Renal cortical epithelial cell (primary cell): Measurements from ENCODE around the gene IQCK. TPM values are rescaled to one million over a fixed set of nuclear protein-coding genes. Genes with fewer than 3 reads are reported as not detected.

ENCODE experiments used
- DNase-seq: peaks from one replicate; pipeline ENCODE4 v3.0.0-alpha.2; 2011; ENCODE audit warnings: low read depth
- total RNA-seq: library from RNA; depleted of rRNA; stranded (reverse); fragments of >200 nt; gene quantifications from 2 replicates; pipeline ENCODE4 v1.2.3, GENCODE V29; 2014

The IQCK gene
- total RNA-seq, 1 donor from 2014 or later, result 37.1 TPM

DNA sequence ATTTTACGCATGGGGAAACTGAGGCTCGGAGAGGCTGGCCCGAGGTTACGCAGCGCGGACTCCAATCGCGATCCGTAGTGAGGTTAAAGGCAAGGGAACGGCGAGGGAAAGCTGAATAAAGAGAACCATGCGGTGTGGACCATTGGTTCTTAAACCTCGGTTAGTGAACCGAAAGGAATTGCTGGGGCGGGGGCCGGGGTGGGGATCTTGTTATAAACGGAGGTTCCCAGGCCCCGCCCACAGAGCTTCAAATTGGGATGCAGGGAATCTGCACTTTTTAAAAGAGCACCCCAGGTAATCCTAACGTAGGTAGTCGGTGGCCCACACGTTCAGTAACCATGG lies 524 bp downstream of the IQCK start:
- DNase-seq, result no peak

GRCh38 chr16:19722269-19722952 lies 4.3 kb downstream of the IQCK start:
- no peak for DNase-seq

DNA sequence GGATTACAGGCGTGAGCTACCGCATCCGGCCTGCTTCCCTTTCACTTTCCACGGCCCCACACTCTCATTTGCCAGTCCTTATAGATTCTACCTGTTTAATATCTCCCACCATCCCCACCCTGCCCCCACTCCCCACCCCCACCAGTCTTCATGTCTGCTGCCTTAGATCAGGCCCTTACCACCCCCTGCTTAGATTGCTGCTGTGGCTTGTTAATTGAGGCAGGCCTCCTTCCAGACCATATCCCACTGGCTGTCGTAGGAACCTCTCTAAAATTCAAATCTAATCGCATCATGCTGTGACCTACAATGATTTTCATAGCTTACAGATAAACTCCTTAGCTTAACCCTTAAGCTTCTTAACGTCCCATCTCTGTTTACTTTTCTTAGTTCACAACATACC lies 4.9 kb downstream of the IQCK start:
- DNase-seq, result no peak

DNA sequence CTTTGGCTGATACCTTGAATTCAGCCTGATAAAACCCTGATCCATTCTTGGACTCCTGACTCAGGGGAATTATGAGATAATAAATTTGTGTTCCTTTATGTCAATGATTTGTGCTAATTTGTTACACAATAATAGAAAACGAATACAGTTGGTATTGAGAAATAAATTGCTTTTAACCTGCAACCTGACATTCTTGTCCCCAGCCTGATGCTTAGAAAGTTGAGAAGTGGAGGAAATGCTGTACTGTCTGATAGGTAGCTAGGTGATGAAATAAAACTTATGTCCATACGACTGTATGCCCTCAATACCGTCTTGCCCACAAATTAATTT lies 10.5 kb downstream of the IQCK start:
- DNase-seq, result no peak

DNA sequence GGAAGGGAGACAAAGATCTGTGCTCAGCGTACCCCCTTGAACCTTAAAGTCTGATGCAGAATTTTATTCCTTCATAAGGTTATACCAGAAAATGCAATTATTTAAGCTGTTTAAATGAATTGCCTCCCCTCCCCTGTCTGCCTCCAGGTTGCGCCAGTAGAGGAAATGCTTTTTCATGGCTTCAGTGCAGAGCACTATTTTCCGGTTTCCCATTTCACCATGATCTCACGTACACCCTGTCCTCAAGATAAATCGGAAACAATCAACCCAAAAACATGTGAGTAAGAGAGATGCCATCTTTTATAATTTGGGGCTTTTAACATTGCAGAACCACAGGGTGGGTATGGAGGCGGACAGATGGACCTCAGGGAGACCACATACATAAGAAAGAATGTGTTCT lies 15.5 kb downstream of the IQCK start:
- no peak for DNase-seq

GRCh38 chr16:19735074-19735867 lies 17.2 kb downstream of the IQCK start:
- DNase-seq, result no peak

GRCh38 chr16:19737306-19738038 lies 19.4 kb downstream of the IQCK start:
- no peak for DNase-seq

- no peak for DNase-seq
These were observed 23.3 kb downstream of the IQCK start for GRCh38 chr16:19741354-19741753.

DNA sequence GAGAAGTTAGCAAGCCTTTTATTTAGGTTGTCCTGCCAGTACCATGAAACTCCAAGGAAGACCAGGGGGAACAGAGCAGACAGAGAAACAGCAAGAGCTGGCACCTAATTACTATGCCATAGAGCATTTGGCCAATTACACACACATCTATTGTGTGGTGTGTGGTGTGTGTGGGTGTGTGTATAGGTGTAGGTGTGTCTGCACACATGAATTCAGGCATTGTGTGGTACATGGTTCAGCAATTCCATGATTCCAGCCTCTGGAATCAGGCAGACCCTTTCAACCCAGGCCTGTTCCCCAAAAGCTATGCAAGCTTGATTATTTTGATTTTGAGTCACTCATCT lies 25.7 kb downstream of the IQCK start:
- no peak for DNase-seq

DNA sequence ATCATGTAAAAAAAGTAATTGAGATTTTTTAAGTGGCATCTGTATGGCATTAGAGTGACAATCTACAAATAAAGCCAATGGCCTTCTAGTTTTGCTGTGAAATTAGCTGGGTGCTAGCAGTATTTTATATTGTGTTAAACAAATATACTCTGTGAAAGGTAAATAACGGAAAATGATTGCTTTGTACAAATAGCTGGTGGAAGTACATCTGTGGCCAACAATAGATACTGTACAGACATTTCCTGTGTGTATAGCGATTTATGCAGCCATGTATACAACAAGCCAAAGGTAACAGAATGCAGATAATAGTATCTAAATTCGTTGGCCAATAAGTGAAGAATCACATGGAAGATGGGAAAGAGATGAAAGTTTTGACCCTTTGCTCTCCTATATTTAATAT lies 26.6 kb downstream of the IQCK start:
- DNase-seq, result no peak

DNA sequence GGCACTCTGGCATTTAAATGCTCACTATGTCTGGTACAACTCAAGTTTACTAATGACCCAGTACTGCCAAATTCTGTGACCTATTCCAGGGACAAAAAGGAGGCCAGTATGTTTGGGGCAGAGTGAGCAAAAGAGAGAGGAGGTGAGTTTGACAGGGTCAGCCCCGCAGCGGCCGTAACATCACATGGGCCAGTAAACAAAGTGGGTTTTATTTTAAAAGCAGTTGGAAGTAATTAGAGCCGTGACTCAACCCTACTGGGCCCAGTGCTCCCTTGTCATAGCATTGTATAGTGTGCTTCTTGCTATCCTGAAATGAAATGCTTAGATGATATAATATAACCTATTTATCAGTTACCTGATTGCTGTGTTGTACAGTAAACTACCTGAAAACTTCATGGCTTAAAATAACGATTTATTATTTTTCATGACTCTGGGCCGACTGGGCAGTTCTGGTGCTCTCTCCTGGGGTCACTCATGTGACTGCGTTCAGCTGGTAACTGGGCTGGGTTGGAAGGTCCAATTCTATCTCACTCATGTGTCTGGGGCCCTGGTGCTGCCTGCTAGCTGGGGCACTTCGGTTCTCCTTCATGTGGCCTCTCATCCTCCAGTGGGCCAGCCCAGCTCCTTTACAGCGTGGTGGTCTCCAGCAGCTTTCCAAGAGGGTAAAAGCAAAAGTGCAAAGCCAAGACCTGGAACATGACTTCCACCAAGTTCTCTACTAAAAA lies 27.4 kb downstream of the IQCK start:
- no peak for DNase-seq

- DNase-seq, result no peak
These were observed 28.5 kb downstream of the IQCK start for GRCh38 chr16:19746561-19746960.

GRCh38 chr16:19748389-19749168 lies 30.5 kb downstream of the IQCK start:
- peak; percentile 29 for DNase-seq

DNA sequence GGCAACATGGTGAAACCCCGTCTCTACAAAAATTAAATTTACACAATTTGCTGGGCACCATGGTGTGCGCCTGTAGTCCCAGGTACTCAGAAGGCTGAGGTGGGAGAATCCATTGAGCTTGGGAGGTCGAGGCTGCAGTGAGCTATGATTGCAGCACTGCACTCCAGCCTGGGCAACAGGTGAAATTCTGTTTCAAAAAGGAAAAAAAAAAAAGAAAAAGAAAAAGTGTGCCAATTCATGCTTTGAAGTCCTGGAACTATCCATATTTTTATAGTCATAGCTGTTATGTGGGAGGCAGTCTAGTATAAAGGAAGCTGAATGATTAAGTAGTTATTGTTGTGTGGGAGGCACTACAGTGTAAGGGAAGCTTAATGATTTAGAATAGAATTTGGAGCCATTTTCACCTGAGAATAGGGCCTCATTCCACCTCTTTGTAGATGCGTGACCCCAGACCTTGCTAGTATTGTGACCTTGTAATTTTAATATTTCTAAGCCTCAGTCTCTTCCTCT lies 31.6 kb downstream of the IQCK start:
- DNase-seq, result no peak

DNA sequence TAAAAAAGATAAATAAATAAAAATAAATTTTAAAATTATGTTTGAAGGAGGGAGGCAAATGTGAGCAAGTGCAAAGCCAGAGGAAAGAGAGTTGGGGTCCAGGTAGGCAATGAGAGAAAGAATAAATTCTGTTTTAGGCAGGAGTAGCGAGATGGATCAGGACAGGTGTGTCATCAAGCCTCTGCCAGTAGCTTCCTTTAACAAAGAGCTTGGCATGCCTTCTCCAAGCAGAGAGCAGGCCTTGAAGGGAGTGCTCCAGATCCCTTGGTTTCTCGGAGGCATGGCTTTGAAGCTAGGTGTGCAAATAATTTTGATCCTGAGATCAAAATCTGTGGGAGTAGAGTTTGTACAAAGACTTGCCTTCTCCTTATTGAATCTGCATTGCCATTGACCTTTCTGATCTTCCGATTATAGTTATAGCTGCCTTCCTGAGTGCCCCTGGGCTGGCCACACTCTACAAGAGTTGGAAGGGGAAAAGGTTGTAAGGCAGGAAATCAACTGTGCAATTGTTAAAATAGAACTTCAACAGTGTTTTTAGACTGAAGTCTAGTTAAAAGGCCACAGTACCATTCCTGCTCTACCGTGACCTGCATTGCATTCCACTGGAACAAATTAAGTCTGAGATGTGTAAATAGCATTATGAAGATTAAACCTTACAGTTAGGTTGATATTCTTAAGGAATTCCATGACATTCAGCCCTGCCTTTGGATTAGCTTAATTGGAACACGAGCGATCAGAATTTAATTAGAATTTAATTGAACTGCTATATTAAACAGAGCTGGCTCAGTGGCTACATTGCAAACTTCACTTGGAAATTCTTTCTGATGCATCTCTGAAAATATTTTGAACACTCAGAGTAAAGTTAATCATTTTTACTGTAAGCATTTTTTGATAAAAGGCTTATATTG lies 33.7 kb downstream of the IQCK start:
- DNase-seq, result peak; percentile 17

GRCh38 chr16:19753815-19754643 lies 36.0 kb downstream of the IQCK start:
- no peak for DNase-seq

GRCh38 chr16:19754644-19755036 lies 36.6 kb downstream of the IQCK start:
- no peak for DNase-seq

DNA sequence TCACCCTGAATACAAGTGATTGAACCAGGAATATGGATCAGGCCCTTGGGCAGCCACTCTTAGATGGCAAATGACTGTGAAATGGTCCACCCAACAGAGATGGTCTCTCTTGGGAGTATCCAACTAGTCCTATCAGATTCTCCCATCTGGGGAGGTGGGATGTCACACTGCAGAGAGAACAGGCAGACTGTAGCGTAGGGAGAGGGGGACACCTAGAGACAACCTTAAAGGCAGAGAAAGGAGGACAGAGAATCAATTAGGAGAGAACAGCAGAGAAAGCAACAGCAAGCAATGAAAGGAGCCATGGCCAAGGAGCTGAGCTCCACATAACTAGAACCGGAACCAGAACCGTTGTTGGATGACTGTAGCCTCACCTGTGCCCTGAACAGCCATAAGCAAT lies 37.2 kb downstream of the IQCK start:
- no peak for DNase-seq

DNA sequence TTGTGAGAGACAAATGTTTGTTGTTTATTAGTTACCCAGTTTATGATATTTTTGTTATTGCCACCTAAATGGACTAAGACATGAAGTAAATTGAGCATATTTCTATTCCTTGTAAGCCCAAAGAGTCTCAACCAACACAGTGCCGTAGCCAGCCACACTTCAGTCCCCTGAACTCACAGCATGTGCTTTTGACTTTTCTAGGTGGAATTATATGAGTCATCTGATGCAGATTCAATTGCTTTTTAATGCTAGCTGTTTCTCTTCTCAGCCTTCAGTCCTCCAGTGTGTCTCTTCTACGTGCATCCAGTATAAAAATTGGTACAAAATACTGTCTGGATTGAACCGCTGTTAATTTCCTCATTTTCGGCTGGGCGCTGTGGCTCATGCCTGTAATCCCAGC lies 39.0 kb downstream of the IQCK start:
- DNase-seq, result peak; percentile 33
